HepG2 (cell line): Measurements from ENCODE around the gene ABCB7. TPM values are rescaled to one million over a fixed set of nuclear protein-coding genes. Genes with fewer than 3 reads are reported as not detected.

ENCODE experiments used
- ATAC-seq: fragments of 200-7000 bp; cut with Tn5 transposase; 3 replicates; pipeline ENCODE4 v1.9.1; 2020; ENCODE audit warnings: mild to moderate bottlenecking, moderate library complexity
- BruUV-seq: library from RNA; stranded (reverse); fragments of 400-500 nt; replicated peaks from 2 replicates; lab custom pipeline; 2021; lab: Mats Ljungman, UMichigan
- CTCF ChIA-PET: fragments of 300-600 bp; formaldehyde crosslinking; extraction: SDS; loops from one replicate; lab custom pipeline; 2021; ENCODE audit warnings: low total read pairs, inconsistent platforms, low intra/inter-chr PET ratio; lab: Yijun Ruan, JAX
- POLR2A ChIA-PET: fragments of 350-600 bp; sonication (Branson Sonifier 250); formaldehyde crosslinking; loops from one replicate; lab custom pipeline; 2020; ENCODE audit warnings: antibody characterized with exemption, inconsistent platforms; lab: Yijun Ruan, JAX
- DNase-seq: peaks from one replicate; pipeline ENCODE4 v3.0.0-alpha.2; 2015; ENCODE audit warnings: low spot score
- FAIRE-seq: peaks from 3 replicates; lab custom pipeline; 2011; peaks lifted over from hg19 to GRCh38; lab: Jason Lieb, UNC
- H2AFZ ChIP-seq: one replicate; pipeline ENCODE4 v1.6.1; 2011; ENCODE audit warnings: low read length, inconsistent platforms
- H3K27ac ChIP-seq: fragments of 300-600 bp; 3 replicates; pipeline ENCODE4 v1.8.0; 2011; ENCODE audit warnings: mixed run types, mild to moderate bottlenecking, mixed read lengths, low read length, inconsistent platforms; ENCODE audit not compliant: insufficient read depth; ENCODE audit errors: extremely low read length
- H3K27me3 ChIP-seq, 2 experiments: fragments of 200-600 bp in 1 of 2; 2 replicates in 1 of 2; 3 replicates in 1 of 2; pipeline versions ENCODE4 v1.6.0 to v1.8.0; 2011; ENCODE audit warnings: low read length in 2 of 2, mild to moderate bottlenecking in 2 of 2, moderate library complexity in 2 of 2, inconsistent platforms in 1 of 2; ENCODE audit not compliant: insufficient read depth in 2 of 2, control insufficient read depth in 1 of 2
- H3K36me3 ChIP-seq, 2 experiments: fragments of 200-600 bp in 1 of 2; replicated peaks in 1 of 2; 2 replicates in 1 of 2; 3 replicates in 1 of 2; pipeline versions ENCODE4 v1.5.1 to v1.8.0; 2011; ENCODE audit warnings: low read length in 2 of 2, inconsistent platforms in 1 of 2; ENCODE audit not compliant: insufficient read depth in 2 of 2, control insufficient read depth in 1 of 2
- H3K4me1 ChIP-seq: 2 replicates; pipeline ENCODE4 v1.5.1; 2012; ENCODE audit warnings: low read length, inconsistent platforms; ENCODE audit not compliant: insufficient read depth
- H3K4me2 ChIP-seq: 2 replicates; pipeline ENCODE4 v1.6.0; 2011; ENCODE audit warnings: low read depth, low read length, inconsistent platforms
- H3K4me3 ChIP-seq, 3 experiments: fragments of 200-600 bp in 1 of 3; sonication (generic), shearing (Covaris generic) in 1 of 3; replicated peaks in 1 of 3; 2 replicates each; pipeline ENCODE4 v1.5.1; 2011 to 2016; ENCODE audit warnings: low read length in 3 of 3, inconsistent platforms in 2 of 3, low read depth in 2 of 3, mild to moderate bottlenecking in 2 of 3, control low read depth in 1 of 3, mixed read lengths in 1 of 3; ENCODE audit not compliant: insufficient read depth in 1 of 3
- H3K79me2 ChIP-seq: one replicate; pipeline ENCODE4 v1.6.1; 2011; ENCODE audit warnings: low read length, inconsistent platforms; ENCODE audit not compliant: insufficient read depth
- H3K9ac ChIP-seq: 2 replicates; pipeline ENCODE4 v1.6.0; 2011; ENCODE audit warnings: mild to moderate bottlenecking, low read depth, low read length, inconsistent platforms; ENCODE audit not compliant: insufficient read depth
- H3K9me3 ChIP-seq: 2 replicates; pipeline ENCODE4 v1.5.1; 2012; ENCODE audit warnings: mild to moderate bottlenecking, low read length
- H4K20me1 ChIP-seq: 2 replicates; pipeline ENCODE4 v1.6.0; 2011; ENCODE audit warnings: inconsistent platforms, mild to moderate bottlenecking, low read length, moderate library complexity; ENCODE audit not compliant: insufficient read depth
- FOXK1 ChIP-seq: sonication (generic); formaldehyde crosslinking; IDR thresholded peaks from 2 replicates; pipeline ENCODE4 v1.4.0; 2020; ENCODE audit warnings: low read depth, missing genetic modification reagents, borderline replicate concordance
- MAZ ChIP-seq, 2 experiments: sonication (generic) in 1 of 2; formaldehyde crosslinking in 1 of 2; IDR thresholded peaks; 2 replicates each; pipeline versions ENCODE4 v1.5.0 to v1.6.1; 2012 to 2020; ENCODE audit warnings: low read depth in 2 of 2, mild to moderate bottlenecking in 2 of 2, borderline replicate concordance in 1 of 2, improper control_type of control experiment in 1 of 2, low read length in 1 of 2, missing genetic modification reagents in 1 of 2, moderate library complexity in 1 of 2
- NCOA1 ChIP-seq: sonication (generic); formaldehyde crosslinking; IDR thresholded peaks from 2 replicates; pipeline ENCODE4 v1.9.0; 2021; ENCODE audit warnings: missing genetic modification reagents
- NFKB2 ChIP-seq: sonication (generic); formaldehyde crosslinking; IDR thresholded peaks from 2 replicates; pipeline ENCODE4 v1.4.0; 2020; ENCODE audit warnings: missing genetic modification reagents, borderline replicate concordance
- RAD21 ChIP-seq: fragments of 450-650 bp; formaldehyde crosslinking; IDR thresholded peaks from 2 replicates; pipeline ENCODE4 v1.5.0; 2020; ENCODE audit warnings: mild to moderate bottlenecking
- SNRNP70 ChIP-seq: fragments of 200-400 bp; formaldehyde crosslinking; IDR thresholded peaks from 2 replicates; pipeline ENCODE4 v1.6.1; 2017; ENCODE audit warnings: mild to moderate bottlenecking, low read depth, low read length, moderate library complexity
- SP1 ChIP-seq, 2 experiments: fragments of 450-650 bp in 1 of 2; sonication (generic) in 1 of 2; formaldehyde crosslinking in 1 of 2; IDR thresholded peaks; 2 replicates each; pipeline versions ENCODE4 v1.4.0 to v1.6.1; 2016 to 2020; ENCODE audit warnings: missing genetic modification reagents in 1 of 2
- ZNF160 ChIP-seq: sonication (generic); formaldehyde crosslinking; IDR thresholded peaks from 2 replicates; pipeline ENCODE4 v1.8.0; 2022; ENCODE audit warnings: mild to moderate bottlenecking, inconsistent platforms, missing genetic modification reagents
- ZNF333 ChIP-seq: sonication (generic); formaldehyde crosslinking; IDR thresholded peaks from 2 replicates; pipeline ENCODE4 v1.4.0; 2020; ENCODE audit warnings: mild to moderate bottlenecking, missing genetic modification reagents, borderline replicate concordance
- ZNF556 ChIP-seq: sonication (generic); formaldehyde crosslinking; IDR thresholded peaks from 2 replicates; pipeline ENCODE4 v1.4.0; 2020; ENCODE audit warnings: mild to moderate bottlenecking, missing genetic modification reagents, borderline replicate concordance
- ZNF703 ChIP-seq: sonication (generic); formaldehyde crosslinking; IDR thresholded peaks from 2 replicates; pipeline ENCODE4 v1.5.1; 2020; ENCODE audit warnings: missing genetic modification reagents, mild to moderate bottlenecking, moderate library complexity, borderline replicate concordance
- ZNF781 ChIP-seq: sonication (generic); formaldehyde crosslinking; IDR thresholded peaks from 2 replicates; pipeline ENCODE4 v1.5.1; 2020; ENCODE audit warnings: borderline replicate concordance, mild to moderate bottlenecking, missing genetic modification reagents; ENCODE audit errors: not compliant biosample characterization
- WGBS: methylation state at CpG from one replicate; pipeline ENCODE4 v1.1.6; 2017; ENCODE audit warnings: low lambda C conversion rate; 5-methylcytosine and 5-hydroxymethylcytosine counted together
- in situ Hi-C: cut with HindIII; loops from 2 replicates; pipeline ENCODE4 v1.10.0; 2017; ENCODE audit warnings: low pct_unique_long_range_greater_than_20kb; ENCODE audit not compliant: extremely low pct_ligation_motif_present
- intact Hi-C: fragments of 100-400 bp; cut with micrococcal nuclease; formaldehyde crosslinking; loops from one replicate; pipeline ENCODE4 v1.10.0; 2022; ENCODE audit not compliant: unreplicated experiment
- polyA plus RNA-seq, 8 experiments: library from polyadenylated mRNA; depleted of rRNA in 3 of 8; stranded (reverse) in 7 of 8; unstranded in 1 of 8; fragments of >200 nt; fragmentation: Illumina TruSeq in 4 of 8; extraction: Trizol in 4 of 8; gene quantifications; 2 replicates each; pipeline versions ENCODE4 v1.2.1 to v1.2.3, GENCODE V29; 2011 to 2016; ENCODE audit warnings: low read depth in 4 of 8, missing spikeins in 1 of 8, mixed read lengths in 1 of 8; ENCODE audit not compliant: insufficient read depth in 1 of 8
- total RNA-seq, 5 experiments: library from RNA; depleted of rRNA; stranded (reverse); fragments of >200 nt; fragmentation: Illumina TruSeq; extraction: Trizol; gene quantifications; 2 replicates each; pipeline ENCODE4 v1.2.3, GENCODE V29; 2016; ENCODE audit warnings: low read depth in 1 of 5
- TF ChIP-seq, protein P1 (sequence below): sonication (generic); formaldehyde crosslinking; IDR thresholded peaks from 2 replicates; pipeline ENCODE4 v1.5.0; 2020; ENCODE audit warnings: mild to moderate bottlenecking, missing genetic modification reagents
- TF ChIP-seq, protein P2 (sequence below): sonication (generic); formaldehyde crosslinking; IDR thresholded peaks from 2 replicates; pipeline ENCODE4 v1.4.0; 2020; ENCODE audit warnings: mild to moderate bottlenecking, missing genetic modification reagents
- TF ChIP-seq, protein P3 (sequence below): sonication (generic); formaldehyde crosslinking; IDR thresholded peaks from 2 replicates; pipeline ENCODE4 v1.8.1; 2023; ENCODE audit warnings: missing genetic modification reagents, inconsistent platforms, borderline replicate concordance

ABCB7 gene
- total and polyA plus RNA-seq, 2 of the 13 experiments (the other 11 are each of a cell fraction or from before 2014, with no cell fraction given) = 27.7 to 28.7 TPM

- TF ChIP-seq, protein P1, sequence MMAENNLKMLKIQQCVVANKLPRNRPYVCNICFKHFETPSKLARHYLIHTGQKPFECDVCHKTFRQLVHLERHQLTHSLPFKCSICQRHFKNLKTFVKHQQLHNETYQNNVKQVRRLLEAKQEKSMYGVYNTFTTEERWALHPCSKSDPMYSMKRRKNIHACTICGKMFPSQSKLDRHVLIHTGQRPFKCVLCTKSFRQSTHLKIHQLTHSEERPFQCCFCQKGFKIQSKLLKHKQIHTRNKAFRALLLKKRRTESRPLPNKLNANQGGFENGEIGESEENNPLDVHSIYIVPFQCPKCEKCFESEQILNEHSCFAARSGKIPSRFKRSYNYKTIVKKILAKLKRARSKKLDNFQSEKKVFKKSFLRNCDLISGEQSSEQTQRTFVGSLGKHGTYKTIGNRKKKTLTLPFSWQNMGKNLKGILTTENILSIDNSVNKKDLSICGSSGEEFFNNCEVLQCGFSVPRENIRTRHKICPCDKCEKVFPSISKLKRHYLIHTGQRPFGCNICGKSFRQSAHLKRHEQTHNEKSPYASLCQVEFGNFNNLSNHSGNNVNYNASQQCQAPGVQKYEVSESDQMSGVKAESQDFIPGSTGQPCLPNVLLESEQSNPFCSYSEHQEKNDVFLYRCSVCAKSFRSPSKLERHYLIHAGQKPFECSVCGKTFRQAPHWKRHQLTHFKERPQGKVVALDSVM (CRISPR knock-in tag) = no peak
These were observed 48.1 kb downstream of the ABCB7 start (continued) for GRCh38 chrX:75107863-75108509.

GRCh38 chrX:75106772-75107171, 49.3 kb downstream of the ABCB7 start:
- H3K9ac ChIP-seq = no peak overlapping the region
- H3K4me2 ChIP-seq = no peak overlapping the region
- ATAC-seq (no peak), FAIRE-seq (no peak), DNase-seq (no peak)
- no peaks in the 10 kb centered on the region for H3K36me3 ChIP-seq
- H3K9me3 ChIP-seq = no peaks in the 10 kb centered on the region
- BruUV-seq = no TSS peak
- no peaks in the 10 kb centered on the region for H4K20me1 ChIP-seq
- no peak overlapping the region for H3K27ac ChIP-seq
- intact Hi-C loops (no loop called here), in situ Hi-C loops (no loop called here)
- H3K4me3 ChIP-seq = no peak overlapping the region
- WGBS = 96% methylated on average over 5 of the region's 10 CpGs
- no peaks in the 10 kb centered on the region for H3K27me3 ChIP-seq
- H3K79me2 ChIP-seq = no peaks in the 10 kb centered on the region
- H2AFZ ChIP-seq = no peak overlapping the region
- H3K4me1 ChIP-seq = no peaks in the 10 kb centered on the region
- ChIA-PET POLR2A (no interaction called here), CTCF (no interaction called here)
- TF ChIP-seq ZNF333 (CRISPR knock-in tag) (no peak), ZNF160 (CRISPR knock-in tag) (no peak), ZNF556 (CRISPR knock-in tag) (no peak), SP1 (IDR thresholded peaks at IDR 0.05) (no peak), SP1 (CRISPR knock-in tag; IDR thresholded peaks at IDR 0.05) (no peak), ZNF781 (CRISPR knock-in tag) (no peak), NFKB2 (CRISPR knock-in tag) (no peak), ZNF703 (CRISPR knock-in tag) (no peak), MAZ (IDR thresholded peaks at IDR 0.05; ENCODE audit: borderline replicate concordance, low read depth, low read length) (no peak), MAZ (CRISPR knock-in tag; IDR thresholded peaks at IDR 0.05; ENCODE audit: low read depth) (no peak), NCOA1 (CRISPR knock-in tag) (no peak), FOXK1 (no peak), SNRNP70 (no peak), RAD21 (CRISPR knock-in tag) (no peak)
- TF ChIP-seq, protein P2, sequence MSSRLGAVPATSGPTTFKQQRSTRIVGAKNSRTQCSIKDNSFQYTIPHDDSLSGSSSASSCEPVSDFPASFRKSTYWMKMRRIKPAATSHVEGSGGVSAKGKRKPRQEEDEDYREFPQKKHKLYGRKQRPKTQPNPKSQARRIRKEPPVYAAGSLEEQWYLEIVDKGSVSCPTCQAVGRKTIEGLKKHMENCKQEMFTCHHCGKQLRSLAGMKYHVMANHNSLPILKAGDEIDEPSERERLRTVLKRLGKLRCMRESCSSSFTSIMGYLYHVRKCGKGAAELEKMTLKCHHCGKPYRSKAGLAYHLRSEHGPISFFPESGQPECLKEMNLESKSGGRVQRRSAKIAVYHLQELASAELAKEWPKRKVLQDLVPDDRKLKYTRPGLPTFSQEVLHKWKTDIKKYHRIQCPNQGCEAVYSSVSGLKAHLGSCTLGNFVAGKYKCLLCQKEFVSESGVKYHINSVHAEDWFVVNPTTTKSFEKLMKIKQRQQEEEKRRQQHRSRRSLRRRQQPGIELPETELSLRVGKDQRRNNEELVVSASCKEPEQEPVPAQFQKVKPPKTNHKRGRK (CRISPR knock-in tag) = no peak
- TF ChIP-seq, protein P3, sequence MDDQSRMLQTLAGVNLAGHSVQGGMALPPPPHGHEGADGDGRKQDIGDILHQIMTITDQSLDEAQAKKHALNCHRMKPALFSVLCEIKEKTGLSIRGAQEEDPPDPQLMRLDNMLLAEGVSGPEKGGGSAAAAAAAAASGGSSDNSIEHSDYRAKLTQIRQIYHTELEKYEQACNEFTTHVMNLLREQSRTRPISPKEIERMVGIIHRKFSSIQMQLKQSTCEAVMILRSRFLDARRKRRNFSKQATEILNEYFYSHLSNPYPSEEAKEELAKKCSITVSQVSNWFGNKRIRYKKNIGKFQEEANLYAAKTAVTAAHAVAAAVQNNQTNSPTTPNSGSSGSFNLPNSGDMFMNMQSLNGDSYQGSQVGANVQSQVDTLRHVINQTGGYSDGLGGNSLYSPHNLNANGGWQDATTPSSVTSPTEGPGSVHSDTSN = no peak
